Progenitor cell of endocrine pancreas (in vitro differentiated cells): ENCODE data around the gene TNK1. TPM values are rescaled to one million over a fixed set of nuclear protein-coding genes. Genes with fewer than 3 reads are reported as not detected.

Experiments
- DNase-seq: peaks from one replicate; pipeline ENCODE4 v3.0.0; 2021; ENCODE audit warnings: low spot score; ENCODE audit not compliant: unreplicated experiment
- H3K27ac Mint-ChIP-seq: 2 replicates; pipeline ENCODE4 v1.8.0; 2021; ENCODE audit warnings: mild to moderate bottlenecking, moderate library complexity, mixed read lengths
- H3K27me3 Mint-ChIP-seq: 2 replicates; pipeline ENCODE4 v1.8.0; 2021; ENCODE audit warnings: mixed read lengths
- H3K36me3 Mint-ChIP-seq: 2 replicates; pipeline ENCODE4 v1.8.0; 2022; ENCODE audit warnings: mixed read lengths; ENCODE audit not compliant: insufficient read depth
- H3K4me1 Mint-ChIP-seq: 2 replicates; pipeline ENCODE4 v1.8.0; 2021; ENCODE audit warnings: low read depth, mixed read lengths
- H3K4me3 Mint-ChIP-seq: 2 replicates; pipeline ENCODE4 v1.8.0; 2021; ENCODE audit warnings: low read depth, mild to moderate bottlenecking, moderate library complexity, mixed read lengths
- H3K9me3 Mint-ChIP-seq: 2 replicates; pipeline ENCODE4 v1.8.0; 2021; ENCODE audit warnings: low read depth, mixed read lengths
- total RNA-seq: library from RNA; stranded (reverse); gene quantifications from 2 replicates; pipeline ENCODE4 v1.2.1, GENCODE V29; 2021
- TF ChIP-seq, protein P1 (sequence below): fragments of 200-600 bp; sonication (generic); IDR thresholded peaks from one replicate; pipeline ENCODE4 v1.5.0; 2021; ENCODE audit warnings: antibody characterized with exemption, mild to moderate bottlenecking; ENCODE audit not compliant: unreplicated experiment

The TNK1 gene
- total RNA-seq, 1 donor from 2014 or later, result 13.4 TPM

DNA sequence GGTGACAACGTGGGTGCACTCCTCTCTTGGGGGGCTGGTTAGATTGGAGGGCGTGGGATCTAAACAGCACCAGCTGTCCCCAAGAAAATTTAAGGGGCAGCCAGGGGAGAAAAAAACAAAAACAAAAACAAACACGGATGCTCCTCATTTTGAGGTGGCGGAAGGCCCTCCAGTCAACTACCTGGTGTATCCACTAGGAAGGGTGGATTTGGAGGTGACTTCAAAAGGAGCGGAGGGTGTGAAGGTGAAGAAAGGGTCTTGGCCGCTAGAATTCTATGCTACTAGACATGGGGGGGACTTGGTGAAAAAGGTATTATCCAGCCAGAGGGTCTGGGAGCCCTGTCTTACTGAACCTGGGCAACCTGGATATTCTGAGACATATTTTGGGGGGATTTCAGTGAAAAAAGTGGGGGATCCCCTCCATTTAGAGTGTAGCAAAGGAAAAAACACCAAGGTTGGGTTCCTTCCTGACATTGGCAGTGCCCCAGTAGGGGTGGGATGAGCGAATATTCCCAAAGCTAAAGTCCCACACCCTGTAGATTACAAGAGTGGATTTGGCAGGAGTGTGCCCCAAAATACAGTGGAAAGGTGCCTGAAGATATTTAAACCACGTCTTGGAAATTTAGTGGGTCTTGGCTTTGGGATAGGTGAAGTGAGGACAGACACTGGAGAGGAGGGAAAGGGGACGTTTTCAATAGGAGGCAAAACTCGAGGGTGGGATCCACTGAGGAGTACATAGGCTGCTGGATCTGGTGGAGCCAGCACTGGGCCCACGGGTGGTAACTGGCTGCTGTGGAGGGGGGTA, 58.0 kb downstream of the TNK1 start:
- H3K27me3 Mint-ChIP-seq, result peaks cover 57% of the 10 kb centered on the region
- TF ChIP-seq, protein P1, sequence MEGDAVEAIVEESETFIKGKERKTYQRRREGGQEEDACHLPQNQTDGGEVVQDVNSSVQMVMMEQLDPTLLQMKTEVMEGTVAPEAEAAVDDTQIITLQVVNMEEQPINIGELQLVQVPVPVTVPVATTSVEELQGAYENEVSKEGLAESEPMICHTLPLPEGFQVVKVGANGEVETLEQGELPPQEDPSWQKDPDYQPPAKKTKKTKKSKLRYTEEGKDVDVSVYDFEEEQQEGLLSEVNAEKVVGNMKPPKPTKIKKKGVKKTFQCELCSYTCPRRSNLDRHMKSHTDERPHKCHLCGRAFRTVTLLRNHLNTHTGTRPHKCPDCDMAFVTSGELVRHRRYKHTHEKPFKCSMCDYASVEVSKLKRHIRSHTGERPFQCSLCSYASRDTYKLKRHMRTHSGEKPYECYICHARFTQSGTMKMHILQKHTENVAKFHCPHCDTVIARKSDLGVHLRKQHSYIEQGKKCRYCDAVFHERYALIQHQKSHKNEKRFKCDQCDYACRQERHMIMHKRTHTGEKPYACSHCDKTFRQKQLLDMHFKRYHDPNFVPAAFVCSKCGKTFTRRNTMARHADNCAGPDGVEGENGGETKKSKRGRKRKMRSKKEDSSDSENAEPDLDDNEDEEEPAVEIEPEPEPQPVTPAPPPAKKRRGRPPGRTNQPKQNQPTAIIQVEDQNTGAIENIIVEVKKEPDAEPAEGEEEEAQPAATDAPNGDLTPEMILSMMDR, result no peak
- DNase-seq, result no peak
- no peak overlapping the region for H3K27ac Mint-ChIP-seq
- H3K4me3 Mint-ChIP-seq, result peak overlapping the region; percentile 56
- H3K36me3 Mint-ChIP-seq, result no peaks in the 10 kb centered on the region
- peaks cover 23% of the 10 kb centered on the region for H3K4me1 Mint-ChIP-seq
- no peaks in the 10 kb centered on the region for H3K9me3 Mint-ChIP-seq

Other genes with a start within 250 kb of the TNK1 start
- 10.6 and 11.1 TPM in 2 replicates for gene ASGR1, start 201.7 kb upstream of the TNK1 start, total RNA-seq
- gene DLG4, start 161.3 kb upstream of the TNK1 start, total RNA-seq, result 46.3 and 48.6 TPM in 2 replicates
- 653 and 693 TPM in 2 replicates for gene ACADVL, start 161.2 kb upstream of the TNK1 start, total RNA-seq
- gene DVL2, start 146.6 kb upstream of the TNK1 start, total RNA-seq, result 104 TPM in 2 replicates
- gene PHF23, start 141.6 kb upstream of the TNK1 start, total RNA-seq, result 66.9 and 73.7 TPM in 2 replicates
- 447 and 466 TPM in 2 replicates for gene GABARAP, start 138.6 kb upstream of the TNK1 start, total RNA-seq
- gene CTDNEP1, start 129.4 kb upstream of the TNK1 start, total RNA-seq, result 134 and 137 TPM in 2 replicates
- 42.3 and 45.0 TPM in 2 replicates for gene ELP5, start 128.9 kb upstream of the TNK1 start, total RNA-seq
- 137 and 147 TPM in 2 replicates for gene CLDN7, start 118.6 kb upstream of the TNK1 start, total RNA-seq
- gene SLC2A4, start 99.4 kb upstream of the TNK1 start, total RNA-seq, result 1.5 and 2.0 TPM in 2 replicates
- gene YBX2, start 86.5 kb upstream of the TNK1 start, total RNA-seq, result 2.7 and 4.3 TPM in 2 replicates
- gene EIF5A, start 73.5 kb upstream of the TNK1 start, total RNA-seq, result 323 and 338 TPM in 2 replicates
- 77.1 and 81.1 TPM in 2 replicates for gene GPS2, start 65.7 kb upstream of the TNK1 start, total RNA-seq
- 75.2 TPM in 2 replicates for gene NEURL4, start 51.8 kb upstream of the TNK1 start, total RNA-seq
- gene ACAP1, start 44.6 kb upstream of the TNK1 start, total RNA-seq, result 1.0 TPM in 1 of 2 replicates, not detected in the other
- gene KCTD11, start 28.9 kb upstream of the TNK1 start, total RNA-seq, result 11.3 and 12.4 TPM in 2 replicates
- not detected in 2 replicates for gene TMEM95, start 25.9 kb upstream of the TNK1 start, total RNA-seq
- 35.5 and 37.9 TPM in 2 replicates for gene PLSCR3, start 13.4 kb downstream of the TNK1 start, total RNA-seq
- gene TMEM256, start 23.0 kb downstream of the TNK1 start, total RNA-seq, result 89.2 and 102 TPM in 2 replicates
- 30.3 and 34.4 TPM in 2 replicates for gene NLGN2, start 26.8 kb downstream of the TNK1 start, total RNA-seq
- not detected in 2 replicates for gene SPEM1, start 39.2 kb downstream of the TNK1 start, total RNA-seq
- not detected in 2 replicates for gene SPEM2, start 44.5 kb downstream of the TNK1 start, total RNA-seq
- gene SPEM3, start 47.8 kb downstream of the TNK1 start, total RNA-seq, result not detected in 2 replicates
- 8.1 and 10.0 TPM in 2 replicates for gene TMEM102, start 54.3 kb downstream of the TNK1 start, total RNA-seq
- 4.5 and 5.1 TPM in 2 replicates for gene FGF11, start 58.4 kb downstream of the TNK1 start, total RNA-seq
- 17.2 and 19.1 TPM in 2 replicates for gene CHRNB1, start 64.0 kb downstream of the TNK1 start, total RNA-seq
- 26.8 and 28.4 TPM in 2 replicates for gene ZBTB4, start 98.5 kb downstream of the TNK1 start, total RNA-seq
- gene SLC35G6, start 100.4 kb downstream of the TNK1 start, total RNA-seq, result not detected in 2 replicates
- 195 and 210 TPM in 2 replicates for gene POLR2A, start 103.3 kb downstream of the TNK1 start, total RNA-seq
- gene TNFSF12, start 168.0 kb downstream of the TNK1 start, total RNA-seq, result 9.4 and 10.7 TPM in 2 replicates
- 4.1 and 4.7 TPM in 2 replicates for gene TNFSF13, start 177.7 kb downstream of the TNK1 start, total RNA-seq
- gene SENP3, start 180.8 kb downstream of the TNK1 start, total RNA-seq, result 58.2 and 62.5 TPM in 2 replicates
- gene CD68, start 198.5 kb downstream of the TNK1 start, total RNA-seq, result not detected in 2 replicates
- gene MPDU1, start 202.8 kb downstream of the TNK1 start, total RNA-seq, result 71.4 and 71.9 TPM in 2 replicates
- gene SOX15, start 209.0 kb downstream of the TNK1 start, total RNA-seq, result 0.93 and 1.0 TPM in 2 replicates
- gene FXR2, start 233.8 kb downstream of the TNK1 start, total RNA-seq, result 53.6 and 61.4 TPM in 2 replicates
- gene SAT2, start 246.7 kb downstream of the TNK1 start, total RNA-seq, result 108 and 120 TPM in 2 replicates
- gene SHBG, start 249.0 kb downstream of the TNK1 start, total RNA-seq, result 5.1 and 5.9 TPM in 2 replicates